HCT116 (cell line): ENCODE measurements around the gene PRKACA.

Experiments used
- CBX3 ChIP-seq: IDR thresholded peaks from 2 replicates; pipeline ENCODE4 v1.6.1; 2012; ENCODE audit warnings: low read depth
- CTCF ChIP-seq, 3 experiments: fragments of 200-600 bp in 1 of 3; sonication (generic) in 1 of 3; IDR thresholded peaks in 2 of 3; conservative IDR thresholded peaks in 1 of 3; 2 replicates each; pipeline ENCODE4 v1.5.1; 2012 to 2017; ENCODE audit warnings: low read depth in 2 of 3, low read length in 2 of 3, antibody characterized with exemption in 1 of 3, borderline replicate concordance in 1 of 3, control low read depth in 1 of 3, mild to moderate bottlenecking in 1 of 3, mixed read lengths in 1 of 3, mixed run types in 1 of 3, moderate library complexity in 1 of 3; ENCODE audit not compliant: insufficient read depth in 1 of 3
- EZH2 ChIP-seq: fragments of 200-600 bp; sonication (generic); IDR thresholded peaks from 2 replicates; pipeline ENCODE4 v1.6.1; 2017; ENCODE audit warnings: antibody characterized with exemption, mixed run types
- EZH2phosphoT487 ChIP-seq: fragments of 200-600 bp; IDR thresholded peaks from 2 replicates; pipeline ENCODE4 v1.6.1; 2018; ENCODE audit warnings: antibody characterized with exemption, borderline replicate concordance
- FOSL1 ChIP-seq: IDR thresholded peaks from 2 replicates; pipeline ENCODE4 v1.6.1; 2012; ENCODE audit warnings: low read depth
- POLR2A ChIP-seq: IDR thresholded peaks from 2 replicates; pipeline ENCODE4 v1.7.0; 2011; ENCODE audit warnings: borderline replicate concordance; ENCODE audit not compliant: insufficient read depth, insufficient read length; ENCODE audit errors: extremely low read depth
- POLR2AphosphoS5 ChIP-seq: IDR thresholded peaks from 2 replicates; pipeline ENCODE4 v1.6.1; 2011; ENCODE audit warnings: mild to moderate bottlenecking, low read depth, low read length, moderate library complexity
- RAD21 ChIP-seq: IDR thresholded peaks from 2 replicates; pipeline ENCODE4 v1.6.1; 2012; ENCODE audit warnings: low read depth, mild to moderate bottlenecking
- SP1 ChIP-seq: IDR thresholded peaks from 2 replicates; pipeline ENCODE4 v1.6.1; 2012; ENCODE audit warnings: low read depth
- ZNF274 ChIP-seq: fragments of 200-500 bp; sonication (Bioruptor generic); IDR thresholded peaks from 2 replicates; pipeline ENCODE4 v1.6.1; 2014; ENCODE audit warnings: mild to moderate bottlenecking, low read depth, low read length, inconsistent platforms

- TF ChIP-seq EZH2 (no peak), SP1 (no peak), CTCF (IDR thresholded peaks at IDR 0.05 in 2 of 3, conservative IDR thresholded peaks at IDR 0.05 in 1 of 3; ENCODE audit: borderline replicate concordance in 1 of 3, insufficient read depth in 1 of 3, low read depth in 2 of 3, low read length in 2 of 3) (no peak), POLR2A (no peak), POLR2AphosphoS5 (no peak), FOSL1 (no peak), RAD21 (no peak), EZH2phosphoT487 (no peak), CBX3 (no peak), ZNF274 (no peak)
These were observed 15.4 kb downstream of the PRKACA start for GRCh38 chr19:14102102-14102696.
